NCI-H748 (cell line): ENCODE results near the gene NEK2.

Source experiments
- DNase-seq: peaks from one replicate; lab custom pipeline; 2025; ENCODE audit not compliant: unreplicated experiment; lab: John Stamatoyannopoulos, UW

The NEK2 gene

DNA sequence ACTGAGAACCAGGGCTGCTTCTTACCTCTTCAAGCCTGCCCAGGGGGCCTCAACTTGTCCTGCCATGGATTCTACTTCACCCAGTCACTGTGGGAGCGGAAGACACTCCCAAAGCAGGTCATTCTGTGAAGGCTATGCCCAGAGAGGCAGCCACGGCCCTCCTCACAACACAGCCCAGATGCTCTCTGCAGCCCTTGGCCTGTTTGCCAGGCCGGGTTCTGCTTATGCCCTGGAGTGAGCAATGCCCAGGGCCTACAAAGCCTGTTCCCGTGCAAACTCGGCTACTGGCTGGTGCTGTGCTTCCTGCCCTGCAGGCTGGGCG lies 62.7 kb downstream of the NEK2 start:
- DNase-seq, result no peak
